Caco-2 (cell line): ENCODE measurements around the gene COP1. TPM values are rescaled to one million over a fixed set of nuclear protein-coding genes. Genes with fewer than 3 reads are reported as not detected.

Experiments used
- BruUV-seq: library from RNA; stranded (reverse); fragments of 400-500 nt; replicated peaks from 2 replicates; lab custom pipeline; 2021; lab: Mats Ljungman, UMichigan
- CTCF ChIA-PET: fragments of 300-600 bp; sonication (Branson Sonifier 250); formaldehyde crosslinking; loops from one replicate; lab custom pipeline; 2022; ENCODE audit warnings: antibody characterized with exemption; lab: Charles Lee
- POLR2A ChIA-PET: fragments of 300-600 bp; sonication (Branson Sonifier 250); formaldehyde crosslinking; loops from one replicate; lab custom pipeline; 2022; ENCODE audit warnings: antibody characterized with exemption; lab: Charles Lee
- DNase-seq, 2 experiments: peaks; one replicate each; pipeline versions ENCODE4 v3.0.0 to v3.0.0-alpha.2; 2020 to 2022
- H3K27me3 ChIP-seq: replicated peaks from 2 replicates; pipeline ENCODE4 v1.6.0; 2011; ENCODE audit warnings: low read length; ENCODE audit not compliant: control insufficient read depth, insufficient read depth
- H3K36me3 ChIP-seq: 2 replicates; pipeline ENCODE4 v1.5.1; 2011; ENCODE audit warnings: low read length; ENCODE audit not compliant: control insufficient read depth, insufficient read depth
- H3K4me1 ChIP-seq: fragments of 250-450 bp; sonication (Bioruptor Pico); 2 replicates; pipeline ENCODE4 v1.5.1; 2020; ENCODE audit warnings: mild to moderate bottlenecking
- H3K4me3 ChIP-seq: 2 replicates; pipeline ENCODE4 v1.5.1; 2011; ENCODE audit warnings: low read depth, mild to moderate bottlenecking, control low read depth, low read length
- H3K9me3 ChIP-seq: fragments of 250-450 bp; sonication (Bioruptor Pico); 2 replicates; pipeline ENCODE4 v1.5.1; 2020; ENCODE audit warnings: mild to moderate bottlenecking, moderate library complexity
- H3K27ac Mint-ChIP-seq: one replicate; pipeline ENCODE4 v1.8.0; 2022; ENCODE audit warnings: mixed read lengths; ENCODE audit not compliant: unreplicated experiment
- H3K27me3 Mint-ChIP-seq: one replicate; pipeline ENCODE4 v1.8.0; 2022; ENCODE audit warnings: mixed read lengths; ENCODE audit not compliant: insufficient read depth, unreplicated experiment
- H3K36me3 Mint-ChIP-seq: one replicate; pipeline ENCODE4 v1.8.0; 2022; ENCODE audit warnings: mild to moderate bottlenecking, mixed read lengths; ENCODE audit not compliant: insufficient read depth, unreplicated experiment
- H3K4me1 Mint-ChIP-seq: one replicate; pipeline ENCODE4 v1.8.0; 2022; ENCODE audit warnings: low read depth, mixed read lengths; ENCODE audit not compliant: unreplicated experiment
- H3K4me3 Mint-ChIP-seq: one replicate; pipeline ENCODE4 v1.8.0; 2022; ENCODE audit warnings: mild to moderate bottlenecking, moderate library complexity, mixed read lengths; ENCODE audit not compliant: unreplicated experiment
- H3K9me3 Mint-ChIP-seq: one replicate; pipeline ENCODE4 v1.8.0; 2022; ENCODE audit warnings: mixed read lengths; ENCODE audit not compliant: unreplicated experiment
- intact Hi-C: fragments of 100-400 bp; cut with micrococcal nuclease; formaldehyde crosslinking; loops from one replicate; pipeline ENCODE4 v1.10.0; 2022; ENCODE audit not compliant: unreplicated experiment
- total RNA-seq: library from RNA; stranded (reverse); gene quantifications from 2 replicates; pipeline ENCODE4 v1.2.3, GENCODE V29; 2022
- TF ChIP-seq, protein P1 (sequence below), 2 experiments: fragments of 200-600 bp in 1 of 2; IDR thresholded peaks; 1 replicate in 1 of 2; 2 replicates in 1 of 2; pipeline versions ENCODE4 v1.5.1 to v1.8.0; 2011 to 2022; ENCODE audit warnings: antibody characterized with exemption in 1 of 2, control low read depth in 1 of 2, inconsistent platforms in 1 of 2, low read depth in 1 of 2, low read length in 1 of 2, mild to moderate bottlenecking in 1 of 2, moderate library complexity in 1 of 2; ENCODE audit not compliant: insufficient read depth in 1 of 2, severe bottlenecking in 1 of 2, unreplicated experiment in 1 of 2

COP1 gene
- total RNA-seq, 1 experiment from 2014 or later: 46.9 TPM

DNA sequence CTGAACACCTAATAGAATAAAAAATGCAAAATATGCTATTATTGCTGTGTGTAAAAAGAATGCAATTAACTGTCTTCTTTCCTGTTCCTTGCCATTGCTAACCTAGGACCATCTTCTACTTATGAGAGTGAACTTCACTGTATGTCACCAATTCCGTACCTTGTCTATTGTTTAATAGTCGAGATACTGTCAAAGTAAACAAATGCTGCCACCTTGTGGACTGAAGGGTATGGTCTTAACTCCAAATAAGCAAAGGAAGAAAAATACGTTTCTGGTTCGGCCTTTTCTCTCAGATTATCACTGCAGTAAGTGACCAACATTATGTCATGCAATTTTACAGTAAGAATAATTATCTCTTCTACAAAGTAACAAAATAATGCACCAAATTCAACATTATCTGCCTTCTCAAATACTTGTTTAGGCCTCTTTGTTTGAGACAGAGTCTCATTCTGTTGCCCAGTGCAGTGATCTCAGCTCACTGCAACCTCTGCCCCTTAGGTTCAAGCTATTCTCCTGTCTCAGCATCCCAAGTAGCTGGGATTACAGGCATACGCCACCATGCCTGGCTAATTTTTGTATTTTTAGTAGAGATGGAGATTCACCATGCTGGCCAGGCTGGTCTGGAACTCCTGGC is 133.4 kb downstream of the COP1 start:
- TF ChIP-seq, protein P1, sequence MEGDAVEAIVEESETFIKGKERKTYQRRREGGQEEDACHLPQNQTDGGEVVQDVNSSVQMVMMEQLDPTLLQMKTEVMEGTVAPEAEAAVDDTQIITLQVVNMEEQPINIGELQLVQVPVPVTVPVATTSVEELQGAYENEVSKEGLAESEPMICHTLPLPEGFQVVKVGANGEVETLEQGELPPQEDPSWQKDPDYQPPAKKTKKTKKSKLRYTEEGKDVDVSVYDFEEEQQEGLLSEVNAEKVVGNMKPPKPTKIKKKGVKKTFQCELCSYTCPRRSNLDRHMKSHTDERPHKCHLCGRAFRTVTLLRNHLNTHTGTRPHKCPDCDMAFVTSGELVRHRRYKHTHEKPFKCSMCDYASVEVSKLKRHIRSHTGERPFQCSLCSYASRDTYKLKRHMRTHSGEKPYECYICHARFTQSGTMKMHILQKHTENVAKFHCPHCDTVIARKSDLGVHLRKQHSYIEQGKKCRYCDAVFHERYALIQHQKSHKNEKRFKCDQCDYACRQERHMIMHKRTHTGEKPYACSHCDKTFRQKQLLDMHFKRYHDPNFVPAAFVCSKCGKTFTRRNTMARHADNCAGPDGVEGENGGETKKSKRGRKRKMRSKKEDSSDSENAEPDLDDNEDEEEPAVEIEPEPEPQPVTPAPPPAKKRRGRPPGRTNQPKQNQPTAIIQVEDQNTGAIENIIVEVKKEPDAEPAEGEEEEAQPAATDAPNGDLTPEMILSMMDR (IDR thresholded peaks at IDR 0.05; ENCODE audit: insufficient read depth in 1 of 2, low read depth in 1 of 2, low read length in 1 of 2, severe bottlenecking in 1 of 2, unreplicated experiment in 1 of 2): peak; percentile 56 to 67
- ChIA-PET CTCF (no interaction called here), POLR2A (no interaction called here)
- peak; percentile 48 to 71 for DNase-seq
- H3K4me1 Mint-ChIP-seq: peaks cover 13% of the 10 kb centered on the region
- H3K36me3 Mint-ChIP-seq: peaks cover 47% of the 10 kb centered on the region
- no TSS peak for BruUV-seq
- H3K9me3 Mint-ChIP-seq: peaks cover 12% of the 10 kb centered on the region
- Histone ChIP-seq H3K36me3 (no peaks in the 10 kb centered on the region), H3K9me3 (no peaks in the 10 kb centered on the region), H3K27me3 (no peaks in the 10 kb centered on the region), H3K4me3 (no peak overlapping the region), H3K4me1 (peaks cover 20% of the 10 kb centered on the region)
- H3K27ac Mint-ChIP-seq: no peak overlapping the region
- intact Hi-C loops: loop anchor here (1.0 to 10.0 kb wide), 5 partner anchors 15 to 921 kb away; no protein-coding TSS in a partner anchor
- H3K4me3 Mint-ChIP-seq: no peak overlapping the region
- no peaks in the 10 kb centered on the region for H3K27me3 Mint-ChIP-seq

DNA sequence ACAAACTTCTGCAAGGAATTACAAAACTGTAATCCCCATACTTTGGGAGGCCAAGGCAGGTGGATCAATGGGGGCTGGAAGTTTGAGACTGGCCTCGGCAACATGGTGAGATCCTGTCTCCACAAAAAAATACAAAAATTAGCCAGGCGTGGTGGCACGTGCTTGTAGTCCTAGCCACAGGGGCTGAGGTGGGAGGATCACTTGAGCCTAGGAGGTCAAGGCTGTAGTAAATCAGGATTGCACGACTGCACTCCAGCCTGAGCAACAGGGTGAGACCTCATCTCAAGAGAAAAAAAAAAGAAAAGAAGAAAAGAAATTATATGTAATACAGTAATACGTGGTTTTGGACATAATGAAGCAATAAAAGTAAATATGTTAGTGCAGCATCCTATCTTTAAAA is 138.2 kb downstream of the COP1 start:
- no peak overlapping the region for H3K4me3 Mint-ChIP-seq
- no peak overlapping the region for H3K27ac Mint-ChIP-seq
- no TSS peak for BruUV-seq
- H3K27me3 Mint-ChIP-seq: no peaks in the 10 kb centered on the region
- H3K36me3 ChIP-seq: no peaks in the 10 kb centered on the region; the same call in 1 of the 2 replicates
- peaks cover 28% of the 10 kb centered on the region for H3K4me1 Mint-ChIP-seq
- ChIA-PET POLR2A (no interaction called here), CTCF (no interaction called here)
- TF ChIP-seq, protein P1 (IDR thresholded peaks at IDR 0.05; ENCODE audit: insufficient read depth in 1 of 2, low read depth in 1 of 2, low read length in 1 of 2, severe bottlenecking in 1 of 2, unreplicated experiment in 1 of 2): no peak
- H3K4me1 ChIP-seq: peaks cover 39% of the 10 kb centered on the region
- H3K9me3 Mint-ChIP-seq: no peaks in the 10 kb centered on the region
- H3K4me3 ChIP-seq: no peak overlapping the region
- no peak for DNase-seq
- intact Hi-C loops: no loop called here
- H3K36me3 Mint-ChIP-seq: peaks cover 20% of the 10 kb centered on the region
- H3K9me3 ChIP-seq: no peaks in the 10 kb centered on the region
- no peaks in the 10 kb centered on the region for H3K27me3 ChIP-seq

DNA sequence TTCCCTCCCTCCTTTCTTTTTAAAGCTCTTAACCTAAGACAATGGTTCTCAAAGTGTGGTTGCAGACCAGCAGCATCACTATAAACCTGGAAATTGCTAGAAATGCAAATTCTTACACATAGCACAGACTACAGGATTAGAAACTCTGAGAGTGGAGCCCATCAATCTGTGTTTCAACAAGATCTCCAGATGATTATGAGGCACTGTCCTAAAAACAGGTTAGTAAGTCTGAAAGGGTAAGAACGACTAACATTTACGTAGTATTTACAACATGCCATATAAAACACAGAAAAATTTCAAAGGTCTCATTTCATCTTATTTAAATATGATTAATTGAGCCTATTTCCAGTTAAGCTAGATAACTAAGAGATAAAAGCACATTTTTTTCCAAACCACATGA is 138.8 kb downstream of the COP1 start:
- Histone ChIP-seq H3K4me1 (peaks cover 33% of the 10 kb centered on the region), H3K4me3 (no peak overlapping the region), H3K9me3 (no peaks in the 10 kb centered on the region), H3K36me3 (no peaks in the 10 kb centered on the region; the same call in 1 of the 2 replicates), H3K27me3 (no peaks in the 10 kb centered on the region)
- peaks cover 22% of the 10 kb centered on the region for H3K4me1 Mint-ChIP-seq
- no peak overlapping the region for H3K4me3 Mint-ChIP-seq
- no peaks in the 10 kb centered on the region for H3K9me3 Mint-ChIP-seq
- TF ChIP-seq, protein P1 (IDR thresholded peaks at IDR 0.05; ENCODE audit: insufficient read depth in 1 of 2, low read depth in 1 of 2, low read length in 1 of 2, severe bottlenecking in 1 of 2, unreplicated experiment in 1 of 2): no peak
- ChIA-PET CTCF (no interaction called here), POLR2A (no interaction called here)
- no peak for DNase-seq
- no TSS peak for BruUV-seq
- peaks cover 20% of the 10 kb centered on the region for H3K36me3 Mint-ChIP-seq
- H3K27ac Mint-ChIP-seq: no peak overlapping the region
- no peaks in the 10 kb centered on the region for H3K27me3 Mint-ChIP-seq
- intact Hi-C loops: no loop called here
